Endodermal cell (in vitro differentiated cells): ENCODE results near the gene TTC31. TPM values are rescaled to one million over a fixed set of nuclear protein-coding genes. Genes with fewer than 3 reads are reported as not detected.

Source experiments
- DNase-seq: peaks from one replicate; pipeline ENCODE4 v3.0.0-alpha.2; 2017
- H3K27ac ChIP-seq: 2 replicates; pipeline ENCODE4 v1.5.1; 2013; ENCODE audit warnings: mild to moderate bottlenecking, low read depth, low read length, moderate library complexity
- H3K27me3 ChIP-seq: 2 replicates; pipeline ENCODE4 v1.6.1; 2013; ENCODE audit warnings: mild to moderate bottlenecking, low read length, moderate library complexity; ENCODE audit not compliant: insufficient read depth, control insufficient read depth, poor library complexity, severe bottlenecking
- H3K36me3 ChIP-seq: 2 replicates; pipeline ENCODE4 v1.7.0; 2013; ENCODE audit warnings: mild to moderate bottlenecking, low read length, moderate library complexity; ENCODE audit not compliant: control insufficient read depth, insufficient read depth
- H3K4me1 ChIP-seq: one replicate; pipeline ENCODE4 v1.7.0; 2013; ENCODE audit warnings: low read length; ENCODE audit not compliant: control insufficient read depth, insufficient read depth
- H3K4me3 ChIP-seq: 2 replicates; pipeline ENCODE4 v1.5.1; 2013; ENCODE audit warnings: mild to moderate bottlenecking, low read length, moderate library complexity
- H3K9ac ChIP-seq: 2 replicates; pipeline ENCODE4 v1.6.1; 2013; ENCODE audit warnings: mild to moderate bottlenecking, low read length, moderate library complexity; ENCODE audit not compliant: poor library complexity, severe bottlenecking; ENCODE audit errors: extremely low read depth
- H3K9me3 ChIP-seq: 2 replicates; pipeline ENCODE4 v1.6.1; 2013; ENCODE audit warnings: mild to moderate bottlenecking, low read length, moderate library complexity; ENCODE audit not compliant: control insufficient read depth
- H3K27ac Mint-ChIP-seq: 2 replicates; pipeline ENCODE4 v1.8.0; 2020; ENCODE audit warnings: mixed read lengths
- H3K27me3 Mint-ChIP-seq: 2 replicates; pipeline ENCODE4 v1.8.0; 2021; ENCODE audit warnings: mild to moderate bottlenecking, mixed read lengths; ENCODE audit not compliant: insufficient read depth
- H3K36me3 Mint-ChIP-seq: 2 replicates; pipeline ENCODE4 v1.8.0; 2020; ENCODE audit warnings: low read depth, mixed read lengths
- H3K4me1 Mint-ChIP-seq: 2 replicates; pipeline ENCODE4 v1.8.0; 2020; ENCODE audit warnings: mixed read lengths
- H3K4me3 Mint-ChIP-seq: 2 replicates; pipeline ENCODE4 v1.8.0; 2020; ENCODE audit warnings: mild to moderate bottlenecking, moderate library complexity, mixed read lengths
- H3K9me3 Mint-ChIP-seq: 2 replicates; pipeline ENCODE4 v1.8.0; 2020; ENCODE audit warnings: mild to moderate bottlenecking, mixed read lengths
- WGBS, 2 experiments: methylation state at CpG; one replicate each; pipeline versions ENCODE4 v1.1.5 to v1.1.7; 2013; ENCODE audit warnings: missing lambda C conversion rate in 2 of 2, mixed read lengths in 1 of 2; ENCODE audit not compliant: insufficient coverage in 1 of 2, insufficient read length in 1 of 2; 5-methylcytosine and 5-hydroxymethylcytosine counted together
- total RNA-seq, 2 donors: library from RNA; stranded (reverse); fragmentation: NEBNext Ultra II Directional in 1 of 2; extraction: Animal tissue kit (Norgen Biotek cat#: 25700) in 1 of 2; gene quantifications; 2 replicates in 1 of 2; 3 replicates in 1 of 2; pipeline ENCODE4 v1.2.1, GENCODE V29; 2021
- TF ChIP-seq, protein P1 (sequence below): fragments of 200-600 bp; sonication (generic); conservative IDR thresholded peaks from 2 replicates; pipeline ENCODE4 v1.5.0; 2021; ENCODE audit warnings: antibody characterized with exemption, mild to moderate bottlenecking

Gene TTC31
- total RNA-seq, 2 donors from 2014 or later: 31.5 to 32.4 TPM

DNA sequence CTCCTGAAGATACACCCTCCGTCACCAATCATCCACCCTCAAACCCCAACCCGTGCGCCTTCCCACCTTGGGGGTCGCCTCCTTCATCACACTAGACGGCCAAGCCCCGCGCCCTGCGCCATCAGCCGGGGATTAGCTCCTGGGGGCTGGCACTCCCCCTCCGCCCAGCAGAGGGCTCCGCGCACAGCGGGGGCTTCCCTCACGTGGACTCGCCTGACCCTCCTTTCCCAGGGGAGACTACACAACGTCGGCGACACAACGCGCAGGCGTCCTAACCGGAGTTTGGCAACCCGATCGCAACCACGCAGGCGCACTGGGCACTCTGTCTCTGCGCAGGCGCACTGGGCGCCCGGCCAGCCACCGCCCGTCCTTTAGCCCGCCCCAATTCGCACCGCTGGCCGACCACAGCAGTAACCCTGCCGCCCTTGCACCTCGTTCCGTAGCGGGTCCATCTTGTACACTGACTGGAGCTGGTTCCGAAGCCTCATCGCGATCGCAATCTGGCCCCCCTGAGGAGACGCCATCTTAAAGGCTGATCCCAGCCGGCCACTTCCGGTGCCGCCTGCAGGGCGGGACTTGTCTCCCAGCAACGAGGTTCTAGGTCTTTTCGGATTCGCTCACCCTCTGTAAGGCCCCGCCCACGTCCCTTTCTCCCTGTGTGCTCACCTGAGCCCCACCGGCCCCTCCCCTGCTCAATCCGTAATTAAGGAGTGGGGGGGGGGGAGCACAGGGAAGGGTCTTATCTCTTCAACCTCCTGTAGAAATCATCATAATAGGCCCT, 24.5 kb downstream of the TTC31 start, which contains the start of gene PCGF1:
Gene PCGF1 (minus strand): TSS at position 551 of the 781 bp plus-strand sequence. CDS start 27 bp downstream, at position 524.
- H3K27ac ChIP-seq: peak within 1 kb of the TSS; percentile 58
- WGBS, 2 experiments: 0% methylated on average over 12 to 53 of the region's 56 CpGs
- Mint-ChIP-seq H3K36me3 (peaks cover 22% of the 10 kb centered on the region), H3K4me1 (peaks cover 25% of the 10 kb centered on the region), H3K27me3 (peaks cover 67% of the 10 kb centered on the region), H3K27ac (peak within 1 kb of the TSS; percentile 100), H3K4me3 (peak within 1 kb of the TSS; percentile 96), H3K9me3 (no peaks in the 10 kb centered on the region)
- no peaks in the 10 kb centered on the region for H3K9me3 ChIP-seq
- peaks cover 11% of the 10 kb centered on the region for H3K36me3 ChIP-seq
- peaks cover 4% of the 10 kb centered on the region for H3K4me1 ChIP-seq
- DNase-seq: peak; percentile 99
- H3K9ac ChIP-seq: peak within 1 kb of the TSS; percentile 80
- TF ChIP-seq, protein P1, sequence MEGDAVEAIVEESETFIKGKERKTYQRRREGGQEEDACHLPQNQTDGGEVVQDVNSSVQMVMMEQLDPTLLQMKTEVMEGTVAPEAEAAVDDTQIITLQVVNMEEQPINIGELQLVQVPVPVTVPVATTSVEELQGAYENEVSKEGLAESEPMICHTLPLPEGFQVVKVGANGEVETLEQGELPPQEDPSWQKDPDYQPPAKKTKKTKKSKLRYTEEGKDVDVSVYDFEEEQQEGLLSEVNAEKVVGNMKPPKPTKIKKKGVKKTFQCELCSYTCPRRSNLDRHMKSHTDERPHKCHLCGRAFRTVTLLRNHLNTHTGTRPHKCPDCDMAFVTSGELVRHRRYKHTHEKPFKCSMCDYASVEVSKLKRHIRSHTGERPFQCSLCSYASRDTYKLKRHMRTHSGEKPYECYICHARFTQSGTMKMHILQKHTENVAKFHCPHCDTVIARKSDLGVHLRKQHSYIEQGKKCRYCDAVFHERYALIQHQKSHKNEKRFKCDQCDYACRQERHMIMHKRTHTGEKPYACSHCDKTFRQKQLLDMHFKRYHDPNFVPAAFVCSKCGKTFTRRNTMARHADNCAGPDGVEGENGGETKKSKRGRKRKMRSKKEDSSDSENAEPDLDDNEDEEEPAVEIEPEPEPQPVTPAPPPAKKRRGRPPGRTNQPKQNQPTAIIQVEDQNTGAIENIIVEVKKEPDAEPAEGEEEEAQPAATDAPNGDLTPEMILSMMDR: peak; percentile 69
- peaks cover 64% of the 10 kb centered on the region for H3K27me3 ChIP-seq
- H3K4me3 ChIP-seq: peak within 1 kb of the TSS; percentile 88

DNA sequence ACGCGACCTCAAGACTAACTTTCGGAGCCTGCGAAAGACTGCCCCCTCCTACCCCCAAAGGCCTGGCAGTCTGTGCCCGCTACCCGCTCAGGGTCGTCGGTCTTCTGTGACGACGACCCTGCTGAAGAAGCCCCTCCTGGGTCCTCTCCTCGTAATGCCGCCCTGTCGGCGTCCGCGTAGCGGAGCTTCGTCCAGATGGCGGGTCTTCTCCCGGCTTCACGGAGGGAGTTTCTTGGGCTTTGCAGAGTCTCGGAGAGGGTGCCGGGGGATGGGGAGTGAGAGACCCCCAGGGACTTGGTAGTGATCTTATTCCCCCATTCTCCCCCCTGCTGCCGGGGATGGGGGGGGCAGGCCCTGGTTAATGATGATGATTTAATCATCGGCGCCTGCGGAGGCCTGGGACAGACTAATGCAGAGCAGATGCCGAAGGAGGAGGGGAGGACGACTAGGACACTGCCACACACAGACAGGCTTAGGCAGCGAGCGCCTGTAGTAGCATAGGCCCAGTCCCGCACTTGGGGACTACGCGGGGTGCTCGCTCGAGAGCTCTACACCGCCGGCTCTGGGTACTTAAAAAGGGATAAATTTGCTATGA, 25.1 kb downstream of the TTC31 start:
- TF ChIP-seq, protein P1: no peak
- Mint-ChIP-seq H3K4me3 (peak overlapping the region; percentile 96), H3K27me3 (peaks cover 67% of the 10 kb centered on the region), H3K9me3 (no peaks in the 10 kb centered on the region), H3K27ac (peak overlapping the region; percentile 100), H3K36me3 (peaks cover 22% of the 10 kb centered on the region), H3K4me1 (peaks cover 27% of the 10 kb centered on the region)
- peaks cover 64% of the 10 kb centered on the region for H3K27me3 ChIP-seq
- peak; percentile 83 for DNase-seq
- H3K4me1 ChIP-seq: peaks cover 4% of the 10 kb centered on the region
- no peaks in the 10 kb centered on the region for H3K9me3 ChIP-seq
- peak overlapping the region; percentile 88 for H3K4me3 ChIP-seq
- peak overlapping the region; percentile 80 for H3K9ac ChIP-seq
- H3K36me3 ChIP-seq: peaks cover 11% of the 10 kb centered on the region
- 7 to 11% methylated on average over 21 to 36 of the region's 38 CpGs for WGBS, 2 experiments
- H3K27ac ChIP-seq: no peak overlapping the region

DNA sequence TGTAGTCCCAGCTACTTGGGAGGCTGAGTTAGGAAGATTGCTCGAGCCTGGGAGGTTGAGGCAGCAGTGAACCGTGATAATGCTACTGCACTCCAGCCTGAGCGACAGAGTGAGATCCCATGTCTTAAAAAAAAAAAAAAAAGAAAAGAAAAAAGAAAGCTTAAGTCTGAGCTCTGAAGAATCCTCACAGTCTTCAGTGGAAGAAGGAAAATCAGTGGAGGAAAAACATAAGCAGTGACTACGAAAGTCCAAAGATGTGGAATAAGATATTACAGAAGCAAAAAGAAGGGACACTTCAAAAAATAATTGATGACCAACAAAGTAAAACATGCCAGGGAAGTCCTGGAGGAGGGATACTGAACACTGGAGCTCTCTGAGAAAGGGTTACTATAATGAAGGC, 27.4 kb downstream of the TTC31 start:
- H3K36me3 ChIP-seq: peaks cover 9% of the 10 kb centered on the region
- H3K27me3 Mint-ChIP-seq: peaks cover 65% of the 10 kb centered on the region
- TF ChIP-seq, protein P1: no peak
- H3K27ac Mint-ChIP-seq: no peak overlapping the region
- H3K27ac ChIP-seq: no peak overlapping the region
- H3K9me3 ChIP-seq: no peaks in the 10 kb centered on the region
- H3K4me3 Mint-ChIP-seq: no peak overlapping the region
- H3K4me1 Mint-ChIP-seq: peaks cover 25% of the 10 kb centered on the region
- H3K9ac ChIP-seq: no peak overlapping the region
- no peaks in the 10 kb centered on the region for H3K9me3 Mint-ChIP-seq
- no peak for DNase-seq
- no peak overlapping the region for H3K4me3 ChIP-seq
- 78 to 87% methylated on average over 4 of the region's 4 CpGs for WGBS, 2 experiments
- H3K27me3 ChIP-seq: peaks cover 64% of the 10 kb centered on the region
- peaks cover 12% of the 10 kb centered on the region for H3K36me3 Mint-ChIP-seq
- H3K4me1 ChIP-seq: peaks cover 6% of the 10 kb centered on the region
